ENCODE results near the gene GNPNAT1. TPM values are rescaled to one million over a fixed set of nuclear protein-coding genes. Genes with fewer than 3 reads are reported as not detected.
A peak's percentile ranks its signal among the peaks of the same experiment; 100 is the strongest.
"Not testable (repeated sequence)": the region's sequence is repeated elsewhere in the genome, so short reads cannot be mapped to it uniquely, and the experiment has no call there.

GNPNAT1 gene
- total RNA-seq, 2 experiments from 2014 or later: 10.1 to 13.2 TPM

DNA sequence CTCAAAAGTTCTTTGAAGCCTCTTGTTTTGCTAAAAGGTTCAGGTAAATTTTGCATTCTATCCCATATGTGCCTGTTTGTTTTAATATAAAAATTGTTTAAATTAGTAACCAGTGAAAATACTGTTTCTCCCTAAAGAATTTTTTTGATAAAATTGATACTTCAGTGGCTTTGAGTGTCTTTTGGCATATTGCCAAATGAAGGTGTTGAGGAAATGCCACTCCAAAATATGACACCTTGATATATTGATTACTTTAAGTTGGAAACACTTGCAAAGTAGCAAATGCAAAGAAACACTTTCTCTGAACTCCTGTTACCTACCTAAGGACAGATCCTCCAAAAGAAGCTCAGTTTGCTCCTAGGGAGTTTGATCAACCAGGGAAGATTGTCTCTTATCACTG is 53.0 kb downstream of the GNPNAT1 start:
- Mint-ChIP-seq H3K4me3 (no peak overlapping the region), H3K27me3 (no peaks in the 10 kb centered on the region), H3K4me1 (peaks cover 56% of the 10 kb centered on the region), H3K27ac (no peak overlapping the region), H3K36me3 (ENCODE audit: low read depth) (peaks cover 51% of the 10 kb centered on the region), H3K9me3 (no peaks in the 10 kb centered on the region)
- ChIA-PET CTCF (no interaction called here), POLR2A (interaction anchor here (0.6 kb wide), 1 partner anchor 101 kb away, joined by 3 read pairs; no protein-coding TSS in a partner anchor)
- no peak for DNase-seq

GRCh38 chr14:52735921-52736489 is 55.4 kb downstream of the GNPNAT1 start:
- no peaks in the 10 kb centered on the region for H3K9me3 Mint-ChIP-seq
- ChIA-PET CTCF (no interaction called here), POLR2A (interaction anchor here (1.1 to 1.9 kb wide), 2 partner anchors 40 kb away, joined by 4 to 5 read pairs; partner anchors contain the start of gene ERO1A)
- H3K4me1 Mint-ChIP-seq: peaks cover 56% of the 10 kb centered on the region
- DNase-seq: no peak
- H3K27ac Mint-ChIP-seq: no peak overlapping the region
- H3K4me3 Mint-ChIP-seq: no peak overlapping the region
- H3K36me3 Mint-ChIP-seq (ENCODE audit: low read depth): peaks cover 55% of the 10 kb centered on the region
- H3K27me3 Mint-ChIP-seq: no peaks in the 10 kb centered on the region

DNA sequence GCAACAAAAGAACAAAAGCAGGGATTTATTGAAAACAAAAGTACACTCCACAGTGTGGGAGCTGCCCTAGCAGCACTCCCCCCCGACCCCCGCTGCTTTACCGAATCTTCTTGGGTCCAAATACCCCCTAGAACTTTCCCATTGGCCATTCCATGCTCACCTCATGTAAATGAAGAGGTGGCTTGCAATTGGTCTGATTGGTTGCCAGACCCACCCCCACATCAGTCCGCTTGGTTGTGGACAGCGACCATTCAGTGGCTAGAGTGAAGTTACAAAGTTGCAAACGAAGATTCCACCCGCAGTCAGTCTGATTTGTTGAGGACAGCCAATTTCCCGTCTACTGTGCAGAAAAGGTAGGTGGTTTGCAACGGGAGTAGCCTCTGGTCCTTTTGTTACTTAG is 57.6 kb downstream of the GNPNAT1 start:
- ChIA-PET POLR2A (interaction anchor here (1.9 kb wide), 1 partner anchor 38 kb away, joined by 5 read pairs; the partner anchor contains the start of gene ERO1A), CTCF (no interaction called here)

GRCh38 chr14:52730709-52731111 is 60.7 kb downstream of the GNPNAT1 start:
- H3K36me3 Mint-ChIP-seq (ENCODE audit: low read depth): peaks cover 41% of the 10 kb centered on the region
- no peaks in the 10 kb centered on the region for H3K27me3 Mint-ChIP-seq
- ChIA-PET POLR2A (interaction anchor here (0.6 to 5.0 kb wide), 7 partner anchors 9 to 45 kb away, joined by 3 to 52 read pairs (median 5); partner anchors contain the start of gene ERO1A), CTCF (interaction anchor here (0.7 kb wide), 1 partner anchor 12 kb away, joined by 3 read pairs; no protein-coding TSS in a partner anchor)
- H3K4me3 Mint-ChIP-seq: peak overlapping the region; percentile 95
- peak overlapping the region; percentile 83 for H3K27ac Mint-ChIP-seq
- no peaks in the 10 kb centered on the region for H3K9me3 Mint-ChIP-seq
- H3K4me1 Mint-ChIP-seq: peaks cover 41% of the 10 kb centered on the region
- no peak for DNase-seq

More for the DNA sequence above, 57.6 kb downstream of the GNPNAT1 start:
- Mint-ChIP-seq H3K9me3 (no peaks in the 10 kb centered on the region), H3K36me3 (ENCODE audit: low read depth) (peaks cover 45% of the 10 kb centered on the region), H3K4me3 (no peak overlapping the region), H3K27me3 (no peaks in the 10 kb centered on the region), H3K27ac (no peak overlapping the region), H3K4me1 (peaks cover 56% of the 10 kb centered on the region)
- DNase-seq: no peak

GRCh38 chr14:52729925-52730708 is 61.3 kb downstream of the GNPNAT1 start, which contains the start of gene STYX:
STYX (plus strand) TSS chr14:52730166; CDS start chr14:52730475, 309 bp downstream.
- H3K36me3 Mint-ChIP-seq (ENCODE audit: low read depth): peaks cover 47% of the 10 kb centered on the region
- DNase-seq: peak; percentile 98
- no peaks in the 10 kb centered on the region for H3K9me3 Mint-ChIP-seq
- H3K27ac Mint-ChIP-seq: peak within 1 kb of the TSS; percentile 83
- CTCF ChIA-PET: interaction anchor here (0.8 kb wide), 1 partner anchor 50 kb away, joined by 4 read pairs; no protein-coding TSS in a partner anchor
- H3K4me1 Mint-ChIP-seq: peaks cover 37% of the 10 kb centered on the region
- H3K27me3 Mint-ChIP-seq: no peaks in the 10 kb centered on the region
- POLR2A ChIA-PET: interaction anchor here (0.6 to 5.0 kb wide), 17 partner anchors 9 to 178 kb away, joined by 3 to 52 read pairs (median 5); partner anchors contain the start of genes ERO1A, GPR137C, PSMC6 and TXNDC16
- peak within 1 kb of the TSS; percentile 95 for H3K4me3 Mint-ChIP-seq

DNA sequence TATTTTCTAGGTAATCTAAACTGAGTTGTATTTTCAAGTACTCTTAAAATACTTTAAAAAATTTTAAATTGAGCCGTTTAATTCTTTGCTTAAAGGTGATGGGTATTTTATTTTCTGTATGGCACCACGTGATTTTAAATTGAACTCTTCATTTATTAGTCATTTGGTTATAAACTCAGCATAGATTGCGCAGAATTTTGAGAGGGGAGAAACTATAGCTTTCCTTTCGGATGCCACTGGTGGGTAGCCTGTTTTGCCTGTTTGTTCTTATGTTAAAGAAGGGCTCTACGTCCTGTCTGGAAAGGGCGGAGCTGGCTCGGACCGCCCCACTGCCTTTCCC is 61.9 kb downstream of the GNPNAT1 start:
- Mint-ChIP-seq H3K4me1 (peaks cover 36% of the 10 kb centered on the region), H3K27ac (peak overlapping the region; percentile 83), H3K36me3 (ENCODE audit: low read depth) (peaks cover 51% of the 10 kb centered on the region), H3K27me3 (no peaks in the 10 kb centered on the region), H3K4me3 (peak overlapping the region; percentile 95), H3K9me3 (no peaks in the 10 kb centered on the region)
- ChIA-PET CTCF (interaction anchor here (0.8 kb wide), 1 partner anchor 50 kb away, joined by 4 read pairs; no protein-coding TSS in a partner anchor), POLR2A (interaction anchor here (0.8 to 5.0 kb wide), 15 partner anchors 10 to 177 kb away, joined by 3 to 52 read pairs (median 5); partner anchors contain the start of genes ERO1A, GPR137C, PSMC6 and TXNDC16)
- DNase-seq: no peak

DNA sequence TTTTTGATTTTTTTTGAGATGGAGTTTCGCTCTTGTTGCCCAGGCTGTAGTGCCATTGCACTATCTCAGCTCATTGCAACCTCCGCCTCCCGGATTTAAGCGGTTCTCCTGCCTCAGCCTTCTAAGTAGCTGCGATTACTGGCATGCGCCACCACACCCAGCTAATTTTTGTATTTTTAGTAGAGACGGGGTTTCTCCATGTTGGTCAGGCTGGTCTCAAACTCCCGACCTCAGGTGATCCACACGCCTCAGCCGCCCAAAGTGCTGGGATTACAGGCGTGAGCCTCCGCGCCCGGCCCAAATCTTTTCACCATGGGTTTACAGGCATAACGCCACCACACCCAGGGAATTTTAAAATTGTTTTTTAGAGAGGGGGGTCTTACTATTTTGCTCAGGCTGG is 62.4 kb downstream of the GNPNAT1 start:
- peak overlapping the region; percentile 10 for H3K4me3 Mint-ChIP-seq
- peaks cover 51% of the 10 kb centered on the region for H3K36me3 Mint-ChIP-seq (ENCODE audit: low read depth)
- CTCF ChIA-PET: interaction anchor here (0.8 kb wide), 1 partner anchor 49 kb away, joined by 4 read pairs; no protein-coding TSS in a partner anchor
- not testable (repeated sequence) for H3K9me3 Mint-ChIP-seq, DNase-seq, H3K27me3 Mint-ChIP-seq, H3K27ac Mint-ChIP-seq
- POLR2A ChIA-PET: interaction anchor here (1.0 to 5.0 kb wide), 10 partner anchors 10 to 177 kb away, joined by 3 to 52 read pairs (median 6); partner anchors contain the start of genes ERO1A, GPR137C, PSMC6 and TXNDC16
- H3K4me1 Mint-ChIP-seq: peaks cover 32% of the 10 kb centered on the region

DNA sequence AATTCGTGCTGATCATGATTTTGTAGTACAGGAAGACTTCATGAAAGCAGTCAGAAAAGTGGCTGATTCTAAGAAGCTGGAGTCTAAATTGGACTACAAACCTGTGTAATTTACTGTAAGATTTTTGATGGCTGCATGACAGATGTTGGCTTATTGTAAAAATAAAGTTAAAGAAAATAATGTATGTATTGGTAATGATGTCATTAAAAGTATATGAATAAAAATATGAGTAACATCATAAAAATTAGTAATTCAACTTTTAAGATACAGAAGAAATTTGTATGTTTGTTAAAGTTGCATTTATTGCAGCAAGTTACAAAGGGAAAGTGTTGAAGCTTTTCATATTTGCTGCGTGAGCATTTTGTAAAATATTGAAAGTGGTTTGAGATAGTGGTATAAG is 63.9 kb downstream of the GNPNAT1 start:
- H3K9me3 Mint-ChIP-seq, H3K4me3 Mint-ChIP-seq, DNase-seq, H3K27me3 Mint-ChIP-seq, H3K27ac Mint-ChIP-seq: not testable (repeated sequence)
- ChIA-PET CTCF (interaction anchor here (1.2 kb wide), 1 partner anchor 15 kb away, joined by 3 read pairs; no protein-coding TSS in a partner anchor), POLR2A (interaction anchor here (1.1 to 5.0 kb wide), 2 partner anchors 14 to 15 kb away, joined by 3 to 52 read pairs; no protein-coding TSS in a partner anchor)
- H3K36me3 Mint-ChIP-seq (ENCODE audit: low read depth): peaks cover 49% of the 10 kb centered on the region
- H3K4me1 Mint-ChIP-seq: peaks cover 28% of the 10 kb centered on the region

Other genes starting within 250 kb of the GNPNAT1 start
- 1 to 10 TPM; 8.8 to 9.4 TPM for gene TXNDC16, start 239.1 kb downstream of the GNPNAT1 start, total RNA-seq
- gene GPR137C, start 238.8 kb downstream of the GNPNAT1 start, total RNA-seq: under 1 TPM; 0.30 to 0.88 TPM
- 100 to 1,000 TPM; 256 to 270 TPM for gene ERO1A, start 96.0 kb downstream of the GNPNAT1 start, total RNA-seq
- gene PSMC6, start 84.4 kb downstream of the GNPNAT1 start, total RNA-seq: 10 to 100 TPM; 78.3 to 80.8 TPM
- 10 to 100 TPM; 21.0 to 25.1 TPM for gene STYX, start 61.4 kb downstream of the GNPNAT1 start, total RNA-seq
- 1 to 10 TPM; 1.8 to 2.8 TPM for gene FERMT2, start 159.4 kb upstream of the GNPNAT1 start, total RNA-seq